ENCODE results near the gene KCP.

KCP gene

DNA sequence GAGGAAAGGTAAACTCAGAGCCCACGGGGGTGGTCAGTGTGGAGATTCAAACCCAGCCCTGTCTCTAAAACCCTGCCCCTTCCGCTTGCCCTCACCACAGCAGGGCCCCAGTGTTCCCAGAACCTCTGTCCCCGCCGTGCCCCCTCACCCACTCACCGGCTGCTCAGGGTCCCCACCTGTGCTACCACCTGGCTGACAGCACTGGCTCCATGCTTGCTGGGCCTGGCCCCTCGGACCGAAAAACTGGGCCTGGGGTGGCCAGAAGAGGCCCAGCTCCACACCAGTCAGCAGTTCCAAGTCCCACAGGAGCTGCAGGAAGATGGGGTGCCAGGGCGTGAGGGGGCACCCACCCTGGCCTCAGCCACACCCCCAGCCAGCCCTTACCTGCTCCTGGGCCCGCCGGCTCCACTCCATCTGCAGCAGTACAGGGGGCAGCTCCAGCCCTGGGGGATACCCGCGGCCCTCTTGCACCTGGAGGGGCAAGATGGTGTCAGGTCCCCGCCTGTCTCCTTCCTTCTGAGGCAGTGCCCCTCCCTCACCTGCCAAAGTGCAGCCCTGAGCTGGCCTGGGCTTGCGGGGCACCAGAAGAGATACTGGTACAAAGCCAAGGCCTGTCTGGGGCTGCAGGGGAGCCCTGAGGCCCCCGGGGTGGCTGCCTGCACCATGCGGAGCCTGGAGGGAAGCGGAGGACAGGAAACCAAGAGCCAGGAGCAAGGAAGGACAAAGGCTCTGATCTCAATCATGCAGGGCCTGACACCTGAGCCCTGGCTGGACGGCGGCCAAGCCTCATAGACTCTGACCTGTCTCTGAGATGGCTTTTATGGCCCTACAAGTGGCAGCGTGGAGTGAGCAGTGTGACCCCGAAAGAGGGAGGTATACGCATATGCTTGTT, 36.1 kb downstream of the KCP start:
- no peak for DNase-seq (ENCODE audit: low read depth in 2 of 2)

- no peak for DNase-seq (ENCODE audit: low read depth in 2 of 2)
Observed at GRCh38 chr7:128873234-128873633, 37.3 kb downstream of the KCP start.

DNA sequence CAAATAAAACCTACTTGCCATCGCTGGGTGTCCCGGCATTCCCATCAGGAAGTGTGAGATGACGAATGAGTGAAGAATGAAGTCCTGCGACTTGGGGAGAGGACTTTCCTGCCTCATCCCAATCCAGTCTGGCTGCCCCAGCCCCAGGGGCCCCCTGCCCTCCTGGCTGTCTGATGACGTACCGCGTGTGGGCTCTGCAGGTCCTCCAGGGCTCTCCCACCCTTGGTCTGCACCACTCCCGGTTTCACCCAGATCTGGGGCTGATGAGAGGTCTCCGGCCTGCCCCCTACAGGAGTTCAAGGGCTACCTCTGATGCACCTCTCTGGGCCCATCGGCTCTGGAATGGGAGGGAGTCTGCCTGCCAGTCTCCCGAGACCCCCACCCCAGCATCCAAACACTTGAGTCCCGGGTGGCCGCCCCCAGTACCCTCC, 38.1 kb downstream of the KCP start:
- no peak for DNase-seq (ENCODE audit: low read depth in 2 of 2)

- DNase-seq (ENCODE audit: low read depth in 2 of 2) = no peak
Observed at GRCh38 chr7:128871050-128871449, 39.5 kb downstream of the KCP start.

GRCh38 chr7:128869944-128870285, 40.6 kb downstream of the KCP start:
- DNase-seq (ENCODE audit: low read depth in 2 of 2) = no peak

GRCh38 chr7:128869138-128869943, 41.2 kb downstream of the KCP start:
- DNase-seq (ENCODE audit: low read depth in 2 of 2) = peak; percentile 24 to 37

GRCh38 chr7:128868624-128869137, 41.8 kb downstream of the KCP start:
- DNase-seq (ENCODE audit: low read depth in 2 of 2) = no peak

GRCh38 chr7:128867842-128868623, 42.5 kb downstream of the KCP start:
- no peak for DNase-seq (ENCODE audit: low read depth in 2 of 2)

DNA sequence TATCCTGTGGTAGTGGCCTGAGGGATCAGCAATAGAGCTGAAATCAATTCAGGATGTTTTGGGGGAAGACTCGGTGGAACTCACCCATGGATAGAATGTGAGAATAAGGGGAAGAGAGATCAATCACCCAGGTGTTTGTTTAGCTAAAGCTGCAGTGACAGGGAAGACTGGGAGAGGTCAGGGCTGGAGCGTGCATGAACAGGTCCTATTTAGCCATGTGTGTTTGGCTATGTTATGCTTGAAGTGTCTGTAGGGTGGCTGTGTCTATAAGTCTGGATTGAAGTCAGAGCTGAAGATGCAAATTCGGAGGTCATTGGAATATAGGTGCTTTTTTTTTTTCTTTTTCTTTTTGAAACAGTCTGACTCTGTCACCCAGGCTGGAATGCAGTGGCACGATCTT, 43.3 kb downstream of the KCP start:
- DNase-seq (ENCODE audit: low read depth in 2 of 2) = no peak

DNA sequence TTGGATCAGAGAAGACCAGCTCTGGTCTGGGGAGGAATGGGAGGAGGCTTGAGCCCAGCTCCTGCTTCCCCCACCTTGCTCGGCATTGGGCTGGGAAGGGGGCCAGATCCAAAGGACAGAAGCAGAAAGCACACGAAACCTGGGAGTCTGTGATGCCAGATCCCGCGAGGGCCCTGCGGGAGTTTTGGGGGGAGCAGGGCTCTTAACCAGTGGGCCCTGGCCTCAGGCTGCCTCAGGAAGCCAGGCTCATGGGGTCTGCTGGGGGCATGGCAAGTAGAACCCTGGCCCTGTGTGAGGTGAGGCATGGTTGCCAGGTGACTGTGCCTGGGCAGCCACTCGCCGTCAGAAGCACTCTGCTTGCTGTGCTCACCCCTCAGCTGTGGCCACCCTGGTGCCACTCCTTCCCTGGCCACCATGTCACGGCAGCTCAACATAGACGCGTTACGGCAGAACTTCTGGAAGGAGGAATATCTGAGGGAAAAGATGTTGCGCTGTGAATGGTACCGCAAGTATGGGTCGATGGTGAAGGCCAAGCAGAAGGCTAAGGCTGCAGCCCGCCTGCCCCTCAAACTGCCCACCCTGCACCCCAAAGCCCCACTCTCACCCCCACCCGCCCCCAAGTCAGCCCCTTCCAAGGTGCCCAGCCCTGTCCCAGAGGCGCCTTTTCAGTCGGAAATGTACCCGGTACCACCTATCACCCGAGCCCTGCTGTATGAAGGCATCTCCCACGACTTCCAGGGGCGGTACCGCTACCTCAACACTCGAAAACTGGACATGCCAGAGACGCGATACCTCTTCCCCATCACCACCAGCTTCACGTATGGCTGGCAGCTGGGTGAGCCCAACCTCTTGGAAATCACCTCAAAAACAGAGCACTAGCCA, 44.3 kb downstream of the KCP start:
- DNase-seq (ENCODE audit: low read depth in 2 of 2) = no peak

DNA sequence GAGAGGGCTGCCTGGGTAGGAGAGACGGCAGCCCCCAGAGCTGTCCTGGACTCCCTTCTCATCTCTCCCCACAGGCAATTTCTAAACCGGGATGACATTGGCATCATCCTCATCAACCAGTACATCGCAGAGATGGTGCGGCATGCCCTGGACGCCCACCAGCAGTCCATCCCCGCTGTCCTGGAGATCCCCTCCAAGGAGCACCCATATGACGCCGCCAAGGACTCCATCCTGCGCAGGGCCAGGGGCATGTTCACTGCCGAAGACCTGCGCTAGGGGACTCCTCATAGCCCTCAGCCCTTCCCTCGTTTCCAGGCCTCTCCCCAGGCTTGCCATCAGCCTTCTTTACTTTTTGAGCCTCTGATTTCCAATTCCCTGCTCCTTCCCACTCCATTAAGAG, 45.2 kb downstream of the KCP start:
- DNase-seq (ENCODE audit: low read depth in 2 of 2) = no peak

- DNase-seq (ENCODE audit: low read depth in 2 of 2) = peak; percentile 21 to 27
Observed at GRCh38 chr7:128863433-128863989, 47.0 kb downstream of the KCP start.

DNA sequence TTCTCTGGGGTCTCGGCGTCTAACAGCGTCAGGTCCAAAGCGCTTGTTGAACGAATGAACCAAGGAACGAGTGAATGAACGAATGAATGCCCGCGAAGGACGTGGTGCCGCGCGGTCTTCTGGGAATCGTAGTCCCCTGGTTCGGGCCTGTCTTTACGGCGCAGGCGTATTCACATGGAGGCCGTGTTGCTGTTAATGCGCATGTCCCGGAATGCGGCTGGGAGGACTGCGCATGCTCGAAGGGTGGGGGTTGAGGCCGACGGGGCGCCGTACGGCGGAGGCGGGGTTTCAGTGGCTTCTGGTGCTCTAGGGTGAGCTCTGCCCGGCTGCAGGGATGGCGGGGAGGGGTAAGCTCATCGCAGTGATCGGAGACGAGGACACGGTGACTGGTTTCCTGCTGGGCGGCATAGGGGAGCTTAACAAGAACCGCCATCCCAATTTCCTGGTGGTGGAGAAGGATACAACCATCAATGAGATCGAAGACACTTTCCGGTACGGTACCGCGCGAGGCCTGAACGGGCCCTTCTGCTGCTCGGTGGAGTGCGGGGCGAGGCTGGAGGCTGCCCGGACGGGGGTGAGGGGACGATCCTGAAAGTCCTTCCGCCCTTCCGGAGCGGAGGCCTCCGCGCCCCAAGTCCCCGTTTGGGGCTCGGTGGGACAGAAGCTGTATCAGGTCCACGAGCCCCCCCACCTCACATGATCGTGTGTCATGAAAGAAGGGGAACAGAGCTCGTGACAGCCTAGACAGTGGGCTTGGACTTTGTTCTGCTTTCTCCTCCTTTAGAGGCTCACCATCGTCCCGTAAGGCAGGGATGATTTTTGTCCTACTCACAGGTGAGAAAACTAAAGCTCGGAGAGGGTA, 47.7 kb downstream of the KCP start, which contains the start of gene ATP6V1F:
ATP6V1F (plus strand) TSS at position 286 of the 862 bp plus-strand sequence; CDS start at position 335, 49 bp downstream.
- DNase-seq (ENCODE audit: low read depth in 2 of 2) = peak; percentile 97 to 99

DNA sequence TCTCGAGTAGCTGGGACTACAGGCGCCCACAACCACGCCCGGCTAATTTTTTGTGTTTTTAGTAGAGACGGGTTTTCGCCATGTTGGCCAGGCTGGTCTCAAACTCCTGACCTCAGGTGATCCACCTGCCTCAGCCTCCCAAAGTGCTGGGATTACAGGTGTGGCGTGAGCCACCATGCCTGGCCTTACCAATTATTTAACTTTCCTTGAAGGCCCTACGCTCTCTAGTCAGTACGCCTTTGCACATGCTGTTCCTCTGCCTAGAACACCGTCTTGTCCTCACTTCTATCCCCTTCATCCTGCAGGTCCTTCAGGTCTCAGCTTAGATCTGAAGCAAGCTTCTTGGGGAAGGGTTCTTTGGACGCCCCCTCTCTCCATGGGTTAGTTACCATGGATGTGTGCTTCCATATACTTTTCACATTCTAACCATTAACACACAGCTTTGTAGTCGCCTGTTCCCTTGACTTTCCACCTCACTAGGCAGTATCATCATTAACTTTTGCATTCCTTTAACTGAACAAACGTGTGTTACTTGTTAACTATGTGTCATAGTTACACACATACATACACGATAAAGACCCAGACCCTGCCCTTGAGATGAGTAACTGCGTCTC, 48.4 kb downstream of the KCP start:
- DNase-seq (ENCODE audit: low read depth in 2 of 2) = no peak

DNA sequence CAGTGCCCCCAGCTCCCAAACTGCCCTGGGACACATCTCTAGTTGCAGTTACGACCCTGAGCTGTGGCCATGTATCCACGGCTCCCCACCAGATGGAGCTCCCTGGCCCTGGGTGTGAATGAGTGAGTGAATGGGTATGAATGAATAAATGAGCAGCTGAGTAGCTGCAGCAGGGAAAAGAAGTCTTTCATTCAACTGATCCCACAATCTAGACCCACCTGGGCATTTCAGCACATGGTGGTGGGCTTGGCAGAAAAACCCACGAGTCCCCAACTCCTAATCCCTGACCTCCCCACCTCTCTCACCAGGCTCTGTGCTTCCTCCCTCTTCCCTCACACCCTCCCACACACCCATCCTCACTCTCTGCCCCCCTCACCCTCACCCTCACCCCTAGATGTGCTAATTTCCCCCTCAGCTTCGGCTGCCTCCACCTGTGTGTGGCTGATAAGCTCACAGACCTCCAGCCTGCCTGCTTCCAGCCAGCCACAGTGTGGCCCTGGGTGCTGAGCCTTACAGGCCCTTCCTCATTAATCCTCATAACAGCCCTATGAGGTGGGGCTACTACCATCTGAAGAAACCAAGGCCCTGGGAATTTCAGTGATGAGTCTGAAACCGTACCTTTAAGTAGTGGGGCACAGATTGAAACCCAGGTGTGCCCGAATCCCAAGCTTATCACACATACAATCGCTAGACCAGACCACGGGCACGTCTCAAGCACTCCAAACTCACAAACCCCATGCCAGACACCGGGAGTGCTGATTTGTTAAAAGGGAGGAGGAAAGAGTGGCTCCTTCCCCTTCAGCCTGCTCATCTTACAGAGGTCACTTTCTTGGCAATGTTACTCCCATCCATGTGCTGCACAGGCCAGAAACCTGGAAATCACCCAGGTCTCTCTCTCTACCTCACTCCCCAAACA, 50.1 kb downstream of the KCP start:
- no peak for DNase-seq (ENCODE audit: low read depth in 2 of 2)

GRCh38 chr7:128859232-128860157, 51.0 kb downstream of the KCP start:
- DNase-seq (ENCODE audit: low read depth in 2 of 2) = no peak
